Adrenal gland (tissue), 12 donors: ENCODE results near the gene GLYAT. TPM values are rescaled to one million over a fixed set of nuclear protein-coding genes. Genes with fewer than 3 reads are reported as not detected.

ENCODE experiments used
- DNase-seq, 7 donors: peaks; one replicate each; pipeline ENCODE4 v3.0.0-alpha.2; 2019 to 2020
- H3K27ac ChIP-seq, 5 donors: fragments of 200-600 bp; sonication (generic) in 4 of 5; 1 replicate in 3 of 5; 2 replicates in 2 of 5; pipeline versions ENCODE4 v1.5.1 to v1.8.0; 2016 to 2020; ENCODE audit warnings: mild to moderate bottlenecking in 1 of 5
- H3K27me3 ChIP-seq: fragments of 200-600 bp; 2 replicates; pipeline ENCODE4 v1.8.0; 2021
- H3K36me3 ChIP-seq, 2 donors: fragments of 200-600 bp; replicated peaks in 1 of 2; 1 replicate in 1 of 2; 2 replicates in 1 of 2; pipeline versions ENCODE4 v1.5.1 to v1.8.0; 2018 to 2022
- H3K4me1 ChIP-seq, 2 donors: fragments of 200-600 bp; replicated peaks in 1 of 2; 1 replicate in 1 of 2; 2 replicates in 1 of 2; pipeline versions ENCODE4 v1.5.1 to v1.8.0; 2018 to 2021
- H3K4me3 ChIP-seq, 4 donors: fragments of 200-600 bp; sonication (generic) in 3 of 4; one replicate each; pipeline ENCODE4 v1.5.1; 2016 to 2018
- H3K9me3 ChIP-seq, 3 donors: fragments of 200-600 bp; sonication (generic) in 1 of 3; replicated peaks in 1 of 3; 1 replicate in 2 of 3; 2 replicates in 1 of 3; pipeline versions ENCODE4 v1.5.1 to v1.8.0; 2016 to 2021
- POLR2A ChIP-seq, 2 donors: fragments of 450-650 bp; IDR thresholded peaks; one replicate each; pipeline ENCODE4 v1.6.1; 2017; ENCODE audit warnings: antibody characterized with exemption in 2 of 2, mild to moderate bottlenecking in 2 of 2, moderate library complexity in 1 of 2
- WGBS, 4 donors: extraction: QIAGEN DNeasy Blood & Tissue Kit in 2 of 4; methylation state at CpG; one replicate each; pipeline versions ENCODE4 v1.1.5 to v1.1.7; 2013 to 2017; 5-methylcytosine and 5-hydroxymethylcytosine counted together
- intact Hi-C, 2 donors: fragments of 100-400 bp; cut with DNase I; formaldehyde crosslinking; loops; one replicate each; pipeline versions ENCODE4 v1.14.1 to v1.15.0; 2022 to 2023
- polyA plus RNA-seq, 3 donors: library from polyadenylated mRNA; stranded (reverse); fragments of 200-250 nt in 2 of 3; fragments of 350-450 nt in 1 of 3; fragmentation: Illumina TruSeq in 1 of 3; extraction: RNeasy Lipid Tissue Mini Kit (QIAGEN cat#74804) in 1 of 3; gene quantifications; one replicate each; pipeline ENCODE4 v1.2.3, GENCODE V29; 2013 to 2014
- total RNA-seq, 9 donors: library from RNA; depleted of rRNA in 4 of 9; stranded (reverse); fragments of >200 nt in 4 of 9; fragments of 120-200 nt in 1 of 9; fragmentation: NEBNext Ultra II Directional in 1 of 9; extraction: Animal tissue kit (Norgen Biotek cat#: 25700) in 1 of 9; gene quantifications; one replicate each; pipeline versions ENCODE4 v1.1.0 to v1.2.4, GENCODE V29; 2013 to 2023
- TF ChIP-seq, protein P1 (sequence below), 6 experiments: fragments of 450-650 bp in 4 of 6; fragments of 200-600 bp in 2 of 6; sonication (generic) in 1 of 6; IDR thresholded peaks; 1 replicate in 5 of 6; 2 replicates in 1 of 6; pipeline versions ENCODE4 v1.5.1 to v1.8.0; 2016 to 2021; ENCODE audit warnings: antibody characterized with exemption in 6 of 6, mild to moderate bottlenecking in 2 of 6, moderate library complexity in 1 of 6
- donor health status: healthy with polysubstance abuse.
- donor health status: Bipolar disorder and iron deficiency.
- donor health status: DM: yes; HTN: yes; CAD: no.
- donor health status: DM: no; HTN: no; CAD: no.
- donor health status: DM: no; HTN: no; CAD: no.
- donor health status: DM: yes; HTN: yes; CAD: no.

Gene GLYAT
- total and polyA plus RNA-seq, 12 donors = 0.09 to 0.29 (median 0.13) TPM; not detected in 9

DNA sequence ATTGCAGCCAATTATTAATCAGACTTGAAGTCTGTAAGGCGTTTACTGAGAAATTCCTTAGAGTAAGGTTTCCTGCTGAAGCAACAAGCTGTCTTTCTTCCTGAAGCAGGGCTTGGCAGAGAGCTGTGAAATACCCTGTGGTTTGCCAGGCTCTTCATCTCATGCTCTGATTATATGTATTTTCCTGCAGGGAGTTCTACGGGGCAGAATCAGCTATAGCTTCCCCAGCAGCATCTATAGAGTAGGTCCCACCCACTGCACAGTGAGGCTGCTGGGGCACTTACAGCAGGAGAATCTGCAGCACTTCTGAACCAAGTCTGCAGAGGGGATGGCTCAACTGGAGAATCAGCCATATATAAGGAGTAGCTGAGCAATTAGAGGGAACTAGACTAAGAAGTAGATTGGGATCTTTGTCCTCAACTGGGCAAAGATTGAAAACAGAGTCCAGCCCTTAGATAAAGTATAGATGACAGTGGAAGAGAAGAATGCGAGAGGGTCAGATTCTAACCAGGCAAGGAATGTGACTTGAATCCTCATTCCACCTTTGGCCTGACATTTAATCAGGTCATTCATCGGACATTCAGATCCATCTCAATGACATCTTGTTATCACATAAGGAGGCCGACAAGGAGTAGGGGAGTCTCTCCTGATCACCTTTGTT lies 71.7 kb downstream of the GLYAT start:
- Histone ChIP-seq H3K27me3 (peaks cover 5% of the 10 kb centered on the region), H3K9me3 (no peaks in the 10 kb centered on the region), H3K36me3 (no peaks in the 10 kb centered on the region), H3K4me1 (no peaks in the 10 kb centered on the region), H3K27ac (no peak overlapping the region), H3K4me3 (no peak overlapping the region)
- WGBS, 4 donors = 64 to 85% (median 77%) methylated on average over 5 of the region's 5 CpGs
- no peak for DNase-seq
- intact Hi-C loops = loop anchor here in 1 of 2 donors (10.0 kb wide), 1 partner anchor 475 kb away; no protein-coding TSS in a partner anchor
- TF ChIP-seq, protein P1, sequence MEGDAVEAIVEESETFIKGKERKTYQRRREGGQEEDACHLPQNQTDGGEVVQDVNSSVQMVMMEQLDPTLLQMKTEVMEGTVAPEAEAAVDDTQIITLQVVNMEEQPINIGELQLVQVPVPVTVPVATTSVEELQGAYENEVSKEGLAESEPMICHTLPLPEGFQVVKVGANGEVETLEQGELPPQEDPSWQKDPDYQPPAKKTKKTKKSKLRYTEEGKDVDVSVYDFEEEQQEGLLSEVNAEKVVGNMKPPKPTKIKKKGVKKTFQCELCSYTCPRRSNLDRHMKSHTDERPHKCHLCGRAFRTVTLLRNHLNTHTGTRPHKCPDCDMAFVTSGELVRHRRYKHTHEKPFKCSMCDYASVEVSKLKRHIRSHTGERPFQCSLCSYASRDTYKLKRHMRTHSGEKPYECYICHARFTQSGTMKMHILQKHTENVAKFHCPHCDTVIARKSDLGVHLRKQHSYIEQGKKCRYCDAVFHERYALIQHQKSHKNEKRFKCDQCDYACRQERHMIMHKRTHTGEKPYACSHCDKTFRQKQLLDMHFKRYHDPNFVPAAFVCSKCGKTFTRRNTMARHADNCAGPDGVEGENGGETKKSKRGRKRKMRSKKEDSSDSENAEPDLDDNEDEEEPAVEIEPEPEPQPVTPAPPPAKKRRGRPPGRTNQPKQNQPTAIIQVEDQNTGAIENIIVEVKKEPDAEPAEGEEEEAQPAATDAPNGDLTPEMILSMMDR (IDR thresholded peaks at IDR 0.05) = no peak
- TF ChIP-seq POLR2A (IDR thresholded peaks at IDR 0.05) = no peak

DNA sequence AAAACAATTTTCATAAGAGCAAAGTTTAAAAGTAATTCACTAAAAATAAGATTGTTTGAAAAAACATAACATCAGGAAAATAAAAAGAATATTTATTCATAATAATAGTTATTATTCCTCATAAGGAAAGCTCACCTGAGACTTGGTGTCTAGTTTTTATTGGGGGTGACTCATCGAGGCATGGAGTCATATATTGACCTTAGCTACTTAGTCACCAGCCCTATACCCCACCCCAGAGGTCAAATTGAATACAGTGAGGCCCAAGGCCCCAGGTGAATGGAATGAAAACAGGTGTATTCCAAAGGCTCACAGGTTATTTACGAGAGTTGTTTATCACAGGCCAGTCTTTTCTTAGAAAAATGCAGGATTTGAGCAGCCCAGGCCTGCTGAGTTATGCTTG lies 72.3 kb downstream of the GLYAT start:
- DNase-seq = no peak
- 29 to 69% (median 46%) methylated on average over 2 of the region's 2 CpGs for WGBS, 4 donors
- H3K36me3 ChIP-seq = no peaks in the 10 kb centered on the region
- peaks cover 5% of the 10 kb centered on the region for H3K27me3 ChIP-seq
- TF ChIP-seq, protein P1 (IDR thresholded peaks at IDR 0.05) = no peak
- no peak for TF ChIP-seq POLR2A (IDR thresholded peaks at IDR 0.05)
- H3K27ac ChIP-seq = no peak overlapping the region
- no peaks in the 10 kb centered on the region for H3K9me3 ChIP-seq
- no peak overlapping the region for H3K4me3 ChIP-seq
- H3K4me1 ChIP-seq = no peaks in the 10 kb centered on the region
- intact Hi-C loops = loop anchor here in 1 of 2 donors (10.0 kb wide), 1 partner anchor 475 kb away; no protein-coding TSS in a partner anchor

Other genes with a start within 250 kb of the GLYAT start
- not detected for gene OR5B21, start 223.8 kb downstream of the GLYAT start, total RNA-seq
- not detected for gene OR5B21, start 223.8 kb downstream of the GLYAT start, polyA plus RNA-seq
- gene LPXN, start 156.1 kb downstream of the GLYAT start, total RNA-seq = 10 to 100 TPM in 4 of 9 donors, 1 to 10 TPM in 5; 3.1 to 15.1 (median 9.7) TPM
- gene LPXN, start 156.1 kb downstream of the GLYAT start, polyA plus RNA-seq = 10 to 100 TPM in 2 of 3 donors, 1 to 10 TPM in 1; 9.5 to 24.5 (median 11.3) TPM
- gene ZFP91, start 152.9 kb downstream of the GLYAT start, total RNA-seq = 10 to 100 TPM; 39.4 to 54.2 (median 50.2) TPM
- 10 to 100 TPM in 2 of 3 donors, 1 to 10 TPM in 1; 6.6 to 58.1 (median 13.8) TPM for gene ZFP91, start 152.9 kb downstream of the GLYAT start, polyA plus RNA-seq
- 1 to 10 TPM in 4 of 9 donors, under 1 TPM in 5; 0.39 to 3.0 (median 0.85) TPM for gene CNTF, start 109.3 kb downstream of the GLYAT start, total RNA-seq
- gene CNTF, start 109.3 kb downstream of the GLYAT start, polyA plus RNA-seq = 1 to 10 TPM in 1 of 3 donors, under 1 TPM in 2; 0.16 to 1.1 (median 0.24) TPM
- gene GLYATL2, start 112.8 kb upstream of the GLYAT start, total RNA-seq = under 1 TPM in 1 of 9 donors, not detected in 8; 0.17 TPM
- under 1 TPM; 0.13 to 0.56 (median 0.20) TPM for gene GLYATL2, start 112.8 kb upstream of the GLYAT start, polyA plus RNA-seq
- under 1 TPM in 2 of 9 donors, not detected in 7; 0.11 to 0.50 TPM for gene GLYATL1, start 207.5 kb upstream of the GLYAT start, total RNA-seq
- gene GLYATL1, start 207.5 kb upstream of the GLYAT start, polyA plus RNA-seq = under 1 TPM in 2 of 3 donors, not detected in 1; 0.07 to 0.18 TPM